Fibroblast of skin of left quadriceps (primary cell): ENCODE results near the gene ICAM1.

Source experiments
- DNase-seq, 2 experiments: peaks; one replicate each; pipeline ENCODE4 v3.0.0-alpha.2; 2013; ENCODE audit warnings: low read depth in 2 of 2

Gene ICAM1

DNA sequence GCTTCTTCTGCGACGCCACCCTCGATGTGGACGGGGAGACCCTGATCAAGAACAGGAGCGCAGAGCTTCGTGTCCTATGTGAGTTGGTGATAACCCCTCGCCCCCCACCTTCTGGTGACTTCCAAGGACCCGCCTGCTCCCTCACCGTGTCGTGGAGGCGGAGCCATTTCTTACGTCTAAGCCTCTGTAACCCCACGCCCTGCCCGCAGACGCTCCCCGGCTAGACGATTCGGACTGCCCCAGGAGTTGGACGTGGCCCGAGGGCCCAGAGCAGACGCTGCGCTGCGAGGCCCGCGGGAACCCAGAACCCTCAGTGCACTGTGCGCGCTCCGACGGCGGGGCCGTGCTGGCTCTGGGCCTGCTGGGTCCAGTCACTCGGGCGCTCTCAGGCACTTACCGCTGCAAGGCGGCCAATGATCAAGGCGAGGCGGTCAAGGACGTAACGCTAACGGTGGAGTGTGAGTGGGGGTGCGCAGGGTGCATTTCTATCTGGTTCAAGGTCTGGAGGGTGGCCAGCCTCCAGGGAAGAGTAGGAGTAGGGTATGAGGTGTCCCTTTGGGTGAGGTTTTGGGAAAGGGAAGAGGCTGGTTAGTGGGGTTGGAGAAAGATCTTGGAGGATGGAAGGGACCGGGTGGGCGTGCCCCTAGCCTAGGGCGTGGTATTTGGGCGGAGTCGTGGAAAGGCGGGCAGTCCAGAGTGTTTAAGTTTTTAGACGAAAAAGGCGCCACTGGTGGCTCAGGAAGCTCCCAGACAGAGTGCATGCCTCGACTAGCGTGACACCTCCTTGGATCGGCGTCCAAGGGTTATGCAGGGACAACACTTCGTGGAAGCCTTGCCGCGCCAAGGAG, 22.1 kb downstream of the ICAM1 start:
- no peak for DNase-seq

DNA sequence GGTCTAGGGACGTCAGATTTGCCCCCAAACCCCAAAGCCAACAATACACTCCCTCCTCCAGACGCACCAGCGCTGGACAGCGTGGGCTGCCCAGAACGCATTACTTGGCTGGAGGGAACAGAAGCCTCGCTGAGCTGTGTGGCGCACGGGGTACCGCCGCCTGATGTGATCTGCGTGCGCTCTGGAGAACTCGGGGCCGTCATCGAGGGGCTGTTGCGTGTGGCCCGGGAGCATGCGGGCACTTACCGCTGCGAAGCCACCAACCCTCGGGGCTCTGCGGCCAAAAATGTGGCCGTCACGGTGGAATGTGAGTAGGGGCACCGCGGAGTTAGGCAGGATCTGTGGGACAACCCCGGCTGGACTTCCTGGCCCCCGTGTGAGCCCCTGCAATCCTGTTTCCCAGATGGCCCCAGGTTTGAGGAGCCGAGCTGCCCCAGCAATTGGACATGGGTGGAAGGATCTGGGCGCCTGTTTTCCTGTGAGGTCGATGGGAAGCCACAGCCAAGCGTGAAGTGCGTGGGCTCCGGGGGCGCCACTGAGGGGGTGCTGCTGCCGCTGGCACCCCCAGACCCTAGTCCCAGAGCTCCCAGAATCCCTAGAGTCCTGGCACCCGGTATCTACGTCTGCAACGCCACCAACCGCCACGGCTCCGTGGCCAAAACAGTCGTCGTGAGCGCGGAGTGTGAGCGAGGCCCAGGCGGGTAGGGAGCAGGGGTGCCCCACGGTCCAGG, 22.9 kb downstream of the ICAM1 start:
- no peak for DNase-seq

- no peak for DNase-seq
Measured at GRCh38 chr19:10294368-10294697, 23.4 kb downstream of the ICAM1 start.

- no peak for DNase-seq
Measured at GRCh38 chr19:10295305-10295846, 24.5 kb downstream of the ICAM1 start.

DNA sequence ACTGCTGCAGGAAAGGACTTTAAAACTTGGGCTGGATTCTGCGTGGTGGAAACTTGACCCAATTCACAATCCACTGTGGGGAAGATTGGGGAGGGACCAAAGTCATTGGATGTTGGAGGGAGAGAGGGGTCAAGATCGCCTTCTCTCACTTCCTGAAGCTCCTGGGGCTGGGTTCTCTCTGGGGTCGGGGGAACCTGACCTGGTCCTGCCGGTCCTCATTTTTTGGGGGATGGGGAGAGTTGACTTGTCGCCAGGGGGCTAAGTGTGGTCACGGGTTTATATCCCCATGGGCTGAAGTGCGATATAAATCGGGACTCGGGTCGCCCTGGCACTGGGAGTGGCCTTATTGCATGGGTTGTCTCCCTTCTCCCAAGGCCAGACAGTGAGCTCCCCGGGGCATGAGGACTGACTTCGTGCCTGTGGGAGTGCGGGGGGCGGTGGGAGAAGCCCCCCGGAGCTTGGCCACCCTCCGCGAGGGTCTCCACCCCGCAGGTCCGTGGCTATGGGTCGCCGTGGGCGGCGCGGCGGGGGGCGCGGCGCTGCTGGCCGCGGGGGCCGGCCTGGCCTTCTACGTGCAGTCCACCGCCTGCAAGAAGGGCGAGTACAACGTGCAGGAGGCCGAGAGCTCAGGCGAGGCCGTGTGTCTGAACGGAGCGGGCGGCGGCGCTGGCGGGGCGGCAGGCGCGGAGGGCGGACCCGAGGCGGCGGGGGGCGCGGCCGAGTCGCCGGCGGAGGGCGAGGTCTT, 25.1 kb downstream of the ICAM1 start:
- DNase-seq, result no peak

- no peak for DNase-seq
Measured at GRCh38 chr19:10299545-10300458, 28.9 kb downstream of the ICAM1 start.

- peak; percentile 47 for DNase-seq
Measured at GRCh38 chr19:10305139-10305806, 34.4 kb downstream of the ICAM1 start.

- DNase-seq, result no peak
Measured at GRCh38 chr19:10306327-10306726, 35.4 kb downstream of the ICAM1 start.

- no peak for DNase-seq
Measured at GRCh38 chr19:10309423-10309822, 38.5 kb downstream of the ICAM1 start, which contains the start of gene ZGLP1. TSS of gene ZGLP1 (minus strand) at chr19:10309815.

DNA sequence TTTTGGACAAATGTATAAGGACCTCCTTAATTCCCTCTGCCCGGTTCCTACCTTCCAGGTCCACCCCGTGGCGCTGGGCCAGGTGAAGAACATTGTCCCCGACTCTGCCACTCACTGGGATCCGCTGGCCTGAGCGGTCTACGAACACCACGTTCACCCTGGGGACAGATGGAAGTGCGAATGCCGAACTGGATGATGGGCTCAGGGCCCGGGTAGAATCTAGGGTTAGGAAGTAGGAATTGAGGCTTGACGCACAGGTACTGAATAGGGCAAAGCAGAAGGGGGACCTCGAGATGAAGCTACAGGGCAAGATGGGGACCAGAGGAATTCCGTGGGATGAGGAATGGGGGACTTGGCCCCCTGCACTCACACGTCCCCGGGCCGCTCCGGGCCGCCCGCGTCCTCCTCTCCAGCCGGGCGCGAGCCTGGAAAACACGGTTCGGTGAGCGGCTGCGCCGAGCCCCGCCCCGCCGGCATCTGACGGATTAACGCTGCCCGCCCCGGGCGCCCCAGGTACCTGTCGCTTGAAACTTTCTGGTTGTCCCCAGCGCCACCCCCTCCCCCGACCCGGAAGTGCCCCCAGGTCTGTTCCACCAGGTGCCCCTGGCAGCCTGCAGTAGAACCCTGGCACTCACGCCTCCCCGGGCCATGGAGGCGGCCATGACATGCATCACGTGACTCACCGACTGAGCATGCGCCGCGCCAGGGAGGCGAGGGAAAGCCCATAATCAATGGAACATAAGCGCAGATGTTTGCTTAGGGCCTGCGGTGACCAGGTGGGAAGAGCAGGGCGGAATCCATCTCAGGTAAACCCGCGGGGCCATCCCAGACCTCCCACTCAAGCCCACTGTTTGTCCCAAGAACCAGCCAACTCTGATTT, 44.7 kb downstream of the ICAM1 start, which contains the start of gene FDX2:
Gene FDX2, minus strand, starts transcription at position 681 of the 880 bp plus-strand sequence. Its CDS starts 19 bp downstream, at position 662.
- peak; percentile 53 for DNase-seq

DNA sequence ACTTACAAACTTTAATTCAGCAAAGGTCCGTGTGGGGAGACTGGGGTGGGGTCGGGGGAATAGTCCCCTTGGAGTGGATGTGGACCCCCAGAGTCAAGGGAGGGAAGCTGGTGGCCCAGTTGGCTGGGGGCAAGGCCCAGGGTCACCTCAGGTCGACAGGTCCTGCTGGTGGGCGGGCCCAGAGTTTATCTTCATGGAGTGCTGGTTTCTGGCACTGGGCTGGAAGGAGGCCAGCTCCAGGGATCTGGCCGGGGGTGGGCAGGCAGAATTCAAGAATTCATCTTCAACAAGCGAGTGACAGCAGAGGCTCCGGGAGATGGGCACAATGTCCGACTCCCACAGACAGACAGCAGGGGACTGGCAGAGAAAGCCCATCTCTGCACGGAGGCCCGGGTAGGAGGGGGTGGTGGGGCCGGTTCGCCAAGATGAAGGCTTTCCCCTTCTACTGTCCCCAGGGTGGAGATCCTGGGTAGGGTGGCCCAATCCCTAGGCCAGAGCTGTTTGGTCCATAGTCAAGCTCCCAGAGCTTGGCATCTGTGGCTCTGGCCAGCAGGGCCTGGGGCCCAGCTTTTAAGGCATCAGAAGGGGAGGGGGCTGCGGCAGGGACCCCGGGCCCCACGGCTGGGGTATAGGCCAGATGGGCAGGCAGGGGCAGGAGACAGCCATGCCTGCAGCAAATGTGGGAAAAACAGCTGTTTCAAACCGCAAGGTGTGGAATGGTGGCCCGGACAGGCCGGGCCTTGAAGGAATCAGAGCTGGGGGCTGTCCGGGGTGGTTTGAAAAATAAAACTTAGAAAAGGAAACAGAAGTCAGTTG, 45.5 kb downstream of the ICAM1 start:
- no peak for DNase-seq

DNA sequence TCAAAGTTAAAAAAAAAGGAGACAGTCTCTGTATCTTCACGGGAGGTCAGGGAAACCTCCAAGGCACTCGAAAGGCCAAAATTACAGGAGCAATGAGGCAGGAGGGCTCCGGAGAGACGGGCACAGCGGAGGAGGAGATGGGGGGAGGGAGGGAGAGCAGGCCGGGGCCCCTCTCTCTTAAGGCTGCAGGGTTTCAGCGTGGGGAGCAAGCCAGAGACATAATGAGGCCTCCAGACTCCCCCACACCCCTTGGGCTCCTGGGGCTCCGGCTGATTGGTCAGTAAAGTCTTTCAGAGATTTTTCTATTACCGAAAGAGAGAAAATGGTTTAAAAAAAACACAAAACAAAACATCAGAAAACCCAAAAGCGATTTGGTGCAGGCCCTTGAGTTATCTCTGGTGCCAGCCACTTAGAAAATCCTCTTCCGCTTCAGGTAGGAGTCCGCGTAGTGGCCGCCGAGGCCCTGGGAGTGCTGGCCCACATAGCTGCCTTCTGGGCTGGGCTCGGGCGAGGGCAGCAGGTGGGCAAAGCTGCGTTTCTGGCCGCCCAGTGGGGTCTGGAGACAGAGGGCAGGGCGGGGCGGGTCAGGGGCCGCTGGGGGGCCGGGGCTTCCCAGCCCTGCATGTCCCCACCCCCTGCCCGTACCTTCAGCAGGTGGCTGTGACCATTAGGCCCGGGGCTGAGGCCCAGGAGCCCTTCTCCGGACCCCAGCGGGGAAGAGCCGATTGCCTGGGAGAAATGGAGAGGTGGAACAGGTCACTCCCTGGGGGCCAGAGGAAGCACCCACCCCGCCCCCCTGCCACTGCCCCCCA, 46.3 kb downstream of the ICAM1 start:
- no peak for DNase-seq

- DNase-seq, result no peak
Measured at GRCh38 chr19:10317857-10318462, 47.0 kb downstream of the ICAM1 start.

GRCh38 chr19:10318807-10319682, 48.1 kb downstream of the ICAM1 start:
- DNase-seq, result no peak

DNA sequence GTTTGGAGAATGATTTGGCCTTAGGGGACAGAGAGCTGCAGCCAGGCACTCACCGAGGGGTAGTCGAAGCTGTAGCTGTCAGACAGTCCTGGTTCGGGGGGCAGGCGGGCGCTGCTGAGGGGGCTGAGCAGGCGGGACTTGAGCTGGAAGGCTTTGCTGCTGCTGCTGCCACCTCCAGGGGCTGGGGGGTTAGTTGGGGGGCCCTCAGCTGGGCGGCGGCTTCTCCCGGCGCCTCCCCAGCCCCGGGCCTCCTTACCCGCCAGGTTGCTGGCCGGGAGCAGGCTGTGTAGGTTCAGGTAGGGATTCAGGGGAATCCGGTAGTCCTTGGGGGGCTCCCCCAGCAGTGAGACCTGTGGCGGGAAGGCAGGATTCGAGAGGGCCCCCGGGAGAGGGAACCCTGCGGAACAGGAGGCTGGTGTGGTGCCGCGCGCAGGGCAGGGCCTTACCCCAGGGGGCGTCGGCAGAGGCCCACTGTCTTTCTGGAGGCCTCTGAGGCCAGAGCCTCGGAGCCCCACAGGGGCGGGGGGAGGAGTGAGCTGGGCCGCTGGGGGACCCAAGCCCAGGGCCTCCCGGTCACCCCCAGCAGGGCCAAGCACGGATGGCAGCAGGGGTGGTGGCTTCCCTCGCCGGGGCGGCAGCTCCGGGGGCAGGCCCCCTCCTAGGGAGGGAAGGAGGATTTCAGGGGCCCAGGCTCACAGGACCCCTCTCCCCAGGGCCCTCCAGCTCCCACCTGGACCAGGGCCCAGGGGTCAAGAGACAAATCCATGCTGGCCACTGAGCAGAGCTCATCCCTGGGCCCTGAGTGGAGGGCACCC, 49.9 kb downstream of the ICAM1 start:
- DNase-seq, result no peak
